Suprapubic skin (tissue), 4 donors: ENCODE data around the gene SPINK4. TPM values are rescaled to one million over a fixed set of nuclear protein-coding genes. Genes with fewer than 3 reads are reported as not detected.

ENCODE experiments used
- DNase-seq, 2 donors: peaks; one replicate each; pipeline ENCODE4 v3.0.0-alpha.2; 2019; ENCODE audit warnings: low spot score in 2 of 2
- H3K27ac ChIP-seq: fragments of 200-600 bp; sonication (generic); one replicate; pipeline ENCODE4 v1.5.1; 2019
- H3K27me3 ChIP-seq: fragments of 200-600 bp; sonication (generic); one replicate; pipeline ENCODE4 v1.5.1; 2019
- H3K36me3 ChIP-seq: fragments of 200-600 bp; sonication (generic); one replicate; pipeline ENCODE4 v1.5.1; 2019
- H3K4me1 ChIP-seq: fragments of 200-600 bp; sonication (generic); one replicate; pipeline ENCODE4 v1.5.1; 2019
- H3K4me3 ChIP-seq: fragments of 200-600 bp; sonication (generic); one replicate; pipeline ENCODE4 v1.5.1; 2019; ENCODE audit warnings: mild to moderate bottlenecking
- H3K9me3 ChIP-seq: fragments of 200-600 bp; sonication (generic); one replicate; pipeline ENCODE4 v1.5.1; 2019
- EP300 ChIP-seq: sonication (generic); formaldehyde crosslinking; IDR thresholded peaks from one replicate; pipeline ENCODE4 v1.6.1; 2017; ENCODE audit warnings: antibody characterized with exemption
- POLR2A ChIP-seq, 2 donors: fragments of 450-650 bp; IDR thresholded peaks; one replicate each; pipeline ENCODE4 v1.6.1; 2017; ENCODE audit warnings: antibody characterized with exemption in 2 of 2, mild to moderate bottlenecking in 2 of 2, moderate library complexity in 2 of 2
- POLR2AphosphoS5 ChIP-seq, 3 donors: sonication (generic); formaldehyde crosslinking; IDR thresholded peaks; one replicate each; pipeline ENCODE4 v1.6.1; 2017; ENCODE audit warnings: antibody characterized with exemption in 3 of 3
- WGBS: methylation state at CpG from one replicate; pipeline ENCODE4 v1.1.5; 2018; 5-methylcytosine and 5-hydroxymethylcytosine counted together
- total RNA-seq, 4 donors: library from RNA; depleted of rRNA; stranded (reverse); fragments of >200 nt; gene quantifications; one replicate each; pipeline ENCODE4 v1.1.0, GENCODE V29; 2016
- TF ChIP-seq, protein P1 (sequence below), 2 donors: fragments of 200-600 bp in 1 of 2; fragments of 450-650 bp in 1 of 2; sonication (generic) in 1 of 2; IDR thresholded peaks; one replicate each; pipeline ENCODE4 v1.5.1; 2016 to 2019; ENCODE audit warnings: antibody characterized with exemption in 2 of 2, mild to moderate bottlenecking in 1 of 2, moderate library complexity in 1 of 2

SPINK4 gene
- total RNA-seq, 4 donors from 2014 or later, result not detected

DNA sequence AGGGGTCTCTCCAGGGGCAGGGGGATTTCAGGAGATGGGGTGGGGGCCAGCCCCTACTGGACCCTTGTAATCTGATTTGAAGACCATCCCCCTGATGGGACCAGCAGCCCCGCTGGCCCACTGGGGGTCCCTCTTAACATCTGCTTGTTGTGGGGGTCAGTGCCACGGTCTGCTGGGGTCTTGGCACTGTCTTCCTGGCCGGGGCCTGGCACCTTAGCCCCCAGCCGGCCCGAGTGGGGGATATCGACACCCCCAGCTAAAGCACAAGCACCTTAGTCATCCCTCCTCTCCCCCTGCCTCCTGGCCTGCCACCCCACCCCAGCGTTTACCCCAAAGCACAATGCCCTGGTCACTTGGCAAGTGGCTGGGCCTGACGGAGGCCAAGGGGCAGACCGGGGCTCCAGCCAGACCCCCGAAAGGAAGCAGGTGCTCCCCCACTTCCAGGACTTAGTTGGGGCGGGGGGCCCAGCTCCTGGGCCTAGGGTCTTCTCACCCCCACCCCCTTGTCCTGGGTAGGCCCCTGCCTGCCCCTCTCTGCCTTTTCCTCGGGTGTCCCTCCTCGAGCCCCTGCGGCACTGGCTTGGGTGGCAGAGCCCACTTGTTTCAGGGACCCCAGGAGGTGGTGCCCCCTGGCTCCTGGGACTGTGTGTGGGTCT, 49.0 kb downstream of the SPINK4 start:
- peak in 1 of 2 donors; percentile 78 for DNase-seq
- Histone ChIP-seq H3K36me3 (peaks cover 19% of the 10 kb centered on the region), H3K4me1 (peaks cover 56% of the 10 kb centered on the region), H3K27ac (peak overlapping the region; percentile 100), H3K4me3 (peak overlapping the region; percentile 79), H3K9me3 (no peaks in the 10 kb centered on the region), H3K27me3 (no peaks in the 10 kb centered on the region)
- no peak for TF ChIP-seq POLR2A (IDR thresholded peaks at IDR 0.05)
- no peak for TF ChIP-seq EP300
- TF ChIP-seq, protein P1, sequence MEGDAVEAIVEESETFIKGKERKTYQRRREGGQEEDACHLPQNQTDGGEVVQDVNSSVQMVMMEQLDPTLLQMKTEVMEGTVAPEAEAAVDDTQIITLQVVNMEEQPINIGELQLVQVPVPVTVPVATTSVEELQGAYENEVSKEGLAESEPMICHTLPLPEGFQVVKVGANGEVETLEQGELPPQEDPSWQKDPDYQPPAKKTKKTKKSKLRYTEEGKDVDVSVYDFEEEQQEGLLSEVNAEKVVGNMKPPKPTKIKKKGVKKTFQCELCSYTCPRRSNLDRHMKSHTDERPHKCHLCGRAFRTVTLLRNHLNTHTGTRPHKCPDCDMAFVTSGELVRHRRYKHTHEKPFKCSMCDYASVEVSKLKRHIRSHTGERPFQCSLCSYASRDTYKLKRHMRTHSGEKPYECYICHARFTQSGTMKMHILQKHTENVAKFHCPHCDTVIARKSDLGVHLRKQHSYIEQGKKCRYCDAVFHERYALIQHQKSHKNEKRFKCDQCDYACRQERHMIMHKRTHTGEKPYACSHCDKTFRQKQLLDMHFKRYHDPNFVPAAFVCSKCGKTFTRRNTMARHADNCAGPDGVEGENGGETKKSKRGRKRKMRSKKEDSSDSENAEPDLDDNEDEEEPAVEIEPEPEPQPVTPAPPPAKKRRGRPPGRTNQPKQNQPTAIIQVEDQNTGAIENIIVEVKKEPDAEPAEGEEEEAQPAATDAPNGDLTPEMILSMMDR (IDR thresholded peaks at IDR 0.05), result no peak
- no peak for TF ChIP-seq POLR2AphosphoS5 (IDR thresholded peaks at IDR 0.05)
- 80% methylated on average over 6 of the region's 14 CpGs for WGBS

DNA sequence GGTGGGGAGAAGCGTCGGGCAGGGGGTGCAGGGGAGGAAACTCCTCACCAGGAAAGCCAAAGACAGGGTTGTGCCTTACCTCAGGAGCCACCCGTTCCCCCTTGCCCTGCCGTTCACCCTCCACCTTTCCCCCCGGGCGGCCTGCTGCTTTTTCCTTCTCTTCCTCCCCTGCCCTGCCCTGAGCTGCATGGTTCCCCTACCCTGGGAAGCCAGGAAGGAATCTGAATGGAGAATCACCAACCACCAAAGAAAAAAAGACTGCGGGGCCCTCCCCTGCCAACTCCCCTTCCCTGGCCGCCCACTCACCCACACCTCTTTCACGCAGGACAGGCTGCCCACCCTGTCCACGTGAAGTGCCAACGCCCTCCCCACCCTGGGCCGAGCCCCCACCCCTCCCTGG, 49.5 kb downstream of the SPINK4 start:
- peak overlapping the region; percentile 100 for H3K27ac ChIP-seq
- peaks cover 62% of the 10 kb centered on the region for H3K4me1 ChIP-seq
- 4% methylated on average over 10 of the region's 12 CpGs for WGBS
- H3K4me3 ChIP-seq, result peak overlapping the region; percentile 79
- no peaks in the 10 kb centered on the region for H3K27me3 ChIP-seq
- H3K9me3 ChIP-seq, result no peaks in the 10 kb centered on the region
- peaks cover 24% of the 10 kb centered on the region for H3K36me3 ChIP-seq
- TF ChIP-seq POLR2AphosphoS5 (IDR thresholded peaks at IDR 0.05) (no peak), EP300 (no peak), POLR2A (IDR thresholded peaks at IDR 0.05) (no peak)
- TF ChIP-seq, protein P1 (IDR thresholded peaks at IDR 0.05), result no peak
- peak in 1 of 2 donors; percentile 72 for DNase-seq

DNA sequence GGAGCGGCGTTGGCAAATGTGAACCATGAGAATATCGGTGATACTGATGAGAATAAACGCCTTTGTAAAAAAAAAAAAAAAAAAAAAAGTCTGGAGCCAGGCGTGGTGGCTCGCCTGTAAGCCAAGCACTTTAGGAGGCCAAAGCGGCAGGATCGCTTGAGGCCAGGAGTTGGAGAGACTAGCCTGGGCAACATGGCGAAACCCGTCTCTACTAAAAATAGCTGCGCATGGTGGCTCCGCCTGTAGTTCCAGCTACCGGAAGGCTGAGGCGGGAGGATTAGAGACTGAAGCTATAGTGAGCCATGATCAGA, 49.9 kb downstream of the SPINK4 start:
- H3K27ac ChIP-seq, result peak overlapping the region; percentile 100
- H3K27me3 ChIP-seq, result no peaks in the 10 kb centered on the region
- no peak for DNase-seq
- WGBS, result under 1% methylated on average over 14 of the region's 14 CpGs
- H3K9me3 ChIP-seq, result no peaks in the 10 kb centered on the region
- H3K4me3 ChIP-seq, result peak overlapping the region; percentile 79
- TF ChIP-seq POLR2A (IDR thresholded peaks at IDR 0.05) (no peak), EP300 (no peak), POLR2AphosphoS5 (IDR thresholded peaks at IDR 0.05) (no peak)
- TF ChIP-seq, protein P1 (IDR thresholded peaks at IDR 0.05), result no peak
- H3K36me3 ChIP-seq, result peaks cover 26% of the 10 kb centered on the region
- H3K4me1 ChIP-seq, result peaks cover 63% of the 10 kb centered on the region

DNA sequence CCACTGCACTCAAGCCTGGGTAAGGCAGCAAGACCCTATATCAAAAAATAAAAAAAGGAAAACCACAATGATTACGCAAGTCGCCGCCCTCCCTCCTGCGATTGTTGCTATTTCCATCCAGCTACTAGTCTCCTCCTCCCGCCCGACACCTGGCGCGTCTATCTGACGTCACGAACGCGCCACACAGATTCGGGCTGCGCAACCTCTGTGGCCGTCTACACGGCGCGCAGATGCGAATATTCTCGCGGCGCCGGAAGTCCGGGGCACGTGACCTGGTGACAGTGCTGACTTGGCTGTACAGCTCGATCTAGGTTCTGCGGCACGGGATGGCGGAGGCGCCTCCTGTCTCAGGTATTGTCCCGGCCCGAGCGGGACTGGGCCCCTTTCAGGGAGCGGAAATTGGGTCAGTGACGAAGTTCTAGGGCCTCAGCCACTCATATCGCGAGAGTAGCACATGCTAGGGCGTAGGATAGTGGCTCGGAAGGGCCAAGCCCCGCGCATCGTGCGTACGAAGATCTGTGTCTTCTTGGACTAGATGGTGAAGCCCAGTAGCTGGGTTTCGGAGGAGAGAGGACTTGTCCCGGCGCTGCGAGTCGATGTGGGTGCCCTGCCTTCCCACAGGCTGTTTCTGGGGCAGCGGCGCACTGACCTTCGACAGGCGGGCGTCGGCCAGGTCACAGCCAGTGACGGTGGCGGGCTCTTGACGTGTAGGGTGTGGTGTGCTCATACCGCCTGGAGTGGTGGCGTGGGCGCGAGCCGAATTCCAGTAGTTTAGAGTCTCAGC, 50.5 kb downstream of the SPINK4 start, which contains the start of gene NFX1:
Gene NFX1, plus strand, starts transcription at position 270 of the 784 bp plus-strand sequence. Its CDS starts 57 bp downstream, at position 327.
- Histone ChIP-seq H3K27me3 (no peaks in the 10 kb centered on the region), H3K4me1 (peaks cover 69% of the 10 kb centered on the region), H3K9me3 (no peaks in the 10 kb centered on the region), H3K27ac (peak within 1 kb of the TSS; percentile 100), H3K4me3 (peak within 1 kb of the TSS; percentile 79), H3K36me3 (peaks cover 31% of the 10 kb centered on the region)
- under 1% methylated on average over 61 of the region's 63 CpGs for WGBS
- peak; percentile 99 for DNase-seq
- TF ChIP-seq EP300 (no peak), POLR2AphosphoS5 (IDR thresholded peaks at IDR 0.05) (peak; percentile 93 to 99 (median 95)), POLR2A (IDR thresholded peaks at IDR 0.05) (peak in 1 of 2 donors; percentile 87)

DNA sequence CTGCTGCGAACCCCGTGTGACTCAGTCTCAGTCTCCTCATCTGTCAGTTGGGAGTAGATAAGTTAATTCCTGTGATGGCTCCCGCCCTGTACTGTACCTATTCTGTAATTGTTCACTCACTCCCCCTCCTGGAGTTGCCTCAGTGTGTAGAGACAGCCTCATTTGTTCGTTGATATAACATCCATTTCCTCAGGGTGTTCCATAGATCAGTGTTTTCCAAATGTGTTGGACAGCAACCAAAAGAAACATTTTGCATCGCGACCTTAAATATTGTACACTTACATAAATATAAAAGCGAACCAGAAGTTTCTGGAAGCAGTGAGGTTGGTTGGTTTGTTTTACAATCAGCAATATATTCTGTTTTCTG, 51.0 kb downstream of the SPINK4 start:
- DNase-seq, result no peak
- Histone ChIP-seq H3K4me3 (peak overlapping the region; percentile 79), H3K27me3 (no peaks in the 10 kb centered on the region), H3K36me3 (peaks cover 31% of the 10 kb centered on the region), H3K27ac (peak overlapping the region; percentile 100), H3K9me3 (no peaks in the 10 kb centered on the region), H3K4me1 (peaks cover 72% of the 10 kb centered on the region)
- 13% methylated on average over 7 of the region's 7 CpGs for WGBS
- no peak for TF ChIP-seq POLR2AphosphoS5 (IDR thresholded peaks at IDR 0.05)
- TF ChIP-seq POLR2A (IDR thresholded peaks at IDR 0.05), result no peak
- TF ChIP-seq, protein P1 (IDR thresholded peaks at IDR 0.05), result no peak
- no peak for TF ChIP-seq EP300
